ENCODE results near the gene HRH2. TPM values are rescaled to one million over a fixed set of nuclear protein-coding genes. Genes with fewer than 3 reads are reported as not detected.

HRH2 gene
- total and polyA plus RNA-seq, 9 of the 15 experiments (the other 6 are each of a cell fraction or from before 2014, with no cell fraction given) = 0.04 TPM; not detected in 8

DNA sequence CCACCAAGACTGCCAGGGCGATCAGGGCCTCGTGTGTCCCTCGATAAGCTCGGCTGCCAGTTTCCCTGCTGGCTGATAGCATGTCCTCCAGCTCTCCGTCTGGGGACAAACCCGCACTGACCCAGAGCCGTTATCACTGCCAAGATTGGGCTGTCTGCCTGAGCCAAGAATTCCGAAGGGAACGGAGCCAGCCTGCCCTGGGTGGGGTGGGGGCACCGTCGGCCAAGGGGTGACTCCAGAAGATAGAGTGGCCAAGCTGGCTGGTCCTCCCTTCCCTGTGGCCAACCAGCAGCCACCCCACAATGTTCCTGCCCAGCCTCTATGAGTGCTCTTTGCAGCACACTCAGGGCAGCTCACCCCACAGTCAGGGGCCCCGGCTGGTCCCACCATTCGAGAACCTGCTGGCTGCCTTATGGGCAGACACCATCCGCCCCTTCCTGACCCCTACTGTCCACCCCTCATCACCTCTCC, 29.4 kb downstream of the HRH2 start:
- WGBS (ENCODE audit: insufficient coverage, low coverage, missing lambda C conversion rate) = 0% methylated on average over 14 of the region's 14 CpGs
- Histone ChIP-seq H3K36me3 (ENCODE audit: control insufficient read depth, insufficient read depth, low read length) (no peaks in the 10 kb centered on the region), H3K9me1 (ENCODE audit: control insufficient read depth, insufficient read depth, low read length) (peaks cover 4% of the 10 kb centered on the region), H3K4me3 (no peak overlapping the region), H3K9ac (ENCODE audit: insufficient read depth in 1 of 2, low read depth in 2 of 2, low read length in 2 of 2) (no peak overlapping the region), H3K4me2 (ENCODE audit: insufficient read depth, low read length) (no peak overlapping the region), H3K27me3 (ENCODE audit: control insufficient read depth in 2 of 2, insufficient read depth in 2 of 2, low read length in 2 of 2) (peaks cover 31 to 87% of the 10 kb centered on the region in 2 experiments), H2AFZ (ENCODE audit: low read depth, low read length) (no peak overlapping the region), H3K4me1 (replicated peaks in 1 of 2; ENCODE audit: control insufficient read depth in 2 of 2, insufficient read depth in 2 of 2, low read length in 2 of 2) (peaks cover 0 to 10% of the 10 kb centered on the region in 2 experiments; a peak in 2 of 5 replicates), H3K9me3 (replicated peaks; ENCODE audit: control insufficient read depth, insufficient read depth, low read depth, low read length) (no peaks in the 10 kb centered on the region), H4K20me1 (replicated peaks; ENCODE audit: control insufficient read depth, insufficient read depth, low read length) (0 out of 2 replicates have a peak, but pooled peaks cover 12% of the 10 kb centered on the region), H3K27ac (ENCODE audit: extremely low read depth, low read depth, low read length) (no peak overlapping the region), H3K79me2 (ENCODE audit: control insufficient read depth, insufficient read depth, low read length) (no peaks in the 10 kb centered on the region)
- intact Hi-C loops (cut with micrococcal nuclease) (no loop called here), in situ Hi-C loops (cut with MboI) (no loop called here)
- FAIRE-seq = no peak
- POLR2A ChIA-PET = interaction anchor here (0.6 to 0.9 kb wide), 2 partner anchors 31 to 624 kb away, joined by 3 read pairs; no protein-coding TSS in a partner anchor
- DNase-seq (ENCODE audit: extremely low read depth in 1 of 4, low spot score in 3 of 4) = no peak
- no peak for ATAC-seq
- CTCF ChIA-PET (ENCODE audit: low intra/inter-chr PET ratio) = no interaction called here
- no TSS peak for BruUV-seq (replicated peaks)
- TF ChIP-seq TAF1 (IDR thresholded peaks at IDR 0.05; ENCODE audit: control insufficient read depth, extremely low read depth, insufficient read depth, low read length, severe bottlenecking) (no peak), ELF2 (CRISPR knock-in tag; IDR thresholded peaks at IDR 0.05) (no peak), ZNF785 (CRISPR knock-in tag; IDR thresholded peaks at IDR 0.05) (no peak), PTRF (tag; IDR thresholded peaks at IDR 0.05) (no peak), HDAC2 (IDR thresholded peaks at IDR 0.05) (no peak), BRD4 (IDR thresholded peaks at IDR 0.05) (no peak), MAX (CRISPR knock-in tag; IDR thresholded peaks at IDR 0.05) (no peak), THAP12 (CRISPR knock-in tag; IDR thresholded peaks at IDR 0.05) (no peak), ZNF561 (CRISPR knock-in tag; conservative IDR thresholded peaks at IDR 0.05) (no peak), ATF1 (CRISPR knock-in tag; IDR thresholded peaks at IDR 0.05) (no peak), ATF1 (tag; IDR thresholded peaks at IDR 0.05) (no peak)
- TF ChIP-seq, protein P1, sequence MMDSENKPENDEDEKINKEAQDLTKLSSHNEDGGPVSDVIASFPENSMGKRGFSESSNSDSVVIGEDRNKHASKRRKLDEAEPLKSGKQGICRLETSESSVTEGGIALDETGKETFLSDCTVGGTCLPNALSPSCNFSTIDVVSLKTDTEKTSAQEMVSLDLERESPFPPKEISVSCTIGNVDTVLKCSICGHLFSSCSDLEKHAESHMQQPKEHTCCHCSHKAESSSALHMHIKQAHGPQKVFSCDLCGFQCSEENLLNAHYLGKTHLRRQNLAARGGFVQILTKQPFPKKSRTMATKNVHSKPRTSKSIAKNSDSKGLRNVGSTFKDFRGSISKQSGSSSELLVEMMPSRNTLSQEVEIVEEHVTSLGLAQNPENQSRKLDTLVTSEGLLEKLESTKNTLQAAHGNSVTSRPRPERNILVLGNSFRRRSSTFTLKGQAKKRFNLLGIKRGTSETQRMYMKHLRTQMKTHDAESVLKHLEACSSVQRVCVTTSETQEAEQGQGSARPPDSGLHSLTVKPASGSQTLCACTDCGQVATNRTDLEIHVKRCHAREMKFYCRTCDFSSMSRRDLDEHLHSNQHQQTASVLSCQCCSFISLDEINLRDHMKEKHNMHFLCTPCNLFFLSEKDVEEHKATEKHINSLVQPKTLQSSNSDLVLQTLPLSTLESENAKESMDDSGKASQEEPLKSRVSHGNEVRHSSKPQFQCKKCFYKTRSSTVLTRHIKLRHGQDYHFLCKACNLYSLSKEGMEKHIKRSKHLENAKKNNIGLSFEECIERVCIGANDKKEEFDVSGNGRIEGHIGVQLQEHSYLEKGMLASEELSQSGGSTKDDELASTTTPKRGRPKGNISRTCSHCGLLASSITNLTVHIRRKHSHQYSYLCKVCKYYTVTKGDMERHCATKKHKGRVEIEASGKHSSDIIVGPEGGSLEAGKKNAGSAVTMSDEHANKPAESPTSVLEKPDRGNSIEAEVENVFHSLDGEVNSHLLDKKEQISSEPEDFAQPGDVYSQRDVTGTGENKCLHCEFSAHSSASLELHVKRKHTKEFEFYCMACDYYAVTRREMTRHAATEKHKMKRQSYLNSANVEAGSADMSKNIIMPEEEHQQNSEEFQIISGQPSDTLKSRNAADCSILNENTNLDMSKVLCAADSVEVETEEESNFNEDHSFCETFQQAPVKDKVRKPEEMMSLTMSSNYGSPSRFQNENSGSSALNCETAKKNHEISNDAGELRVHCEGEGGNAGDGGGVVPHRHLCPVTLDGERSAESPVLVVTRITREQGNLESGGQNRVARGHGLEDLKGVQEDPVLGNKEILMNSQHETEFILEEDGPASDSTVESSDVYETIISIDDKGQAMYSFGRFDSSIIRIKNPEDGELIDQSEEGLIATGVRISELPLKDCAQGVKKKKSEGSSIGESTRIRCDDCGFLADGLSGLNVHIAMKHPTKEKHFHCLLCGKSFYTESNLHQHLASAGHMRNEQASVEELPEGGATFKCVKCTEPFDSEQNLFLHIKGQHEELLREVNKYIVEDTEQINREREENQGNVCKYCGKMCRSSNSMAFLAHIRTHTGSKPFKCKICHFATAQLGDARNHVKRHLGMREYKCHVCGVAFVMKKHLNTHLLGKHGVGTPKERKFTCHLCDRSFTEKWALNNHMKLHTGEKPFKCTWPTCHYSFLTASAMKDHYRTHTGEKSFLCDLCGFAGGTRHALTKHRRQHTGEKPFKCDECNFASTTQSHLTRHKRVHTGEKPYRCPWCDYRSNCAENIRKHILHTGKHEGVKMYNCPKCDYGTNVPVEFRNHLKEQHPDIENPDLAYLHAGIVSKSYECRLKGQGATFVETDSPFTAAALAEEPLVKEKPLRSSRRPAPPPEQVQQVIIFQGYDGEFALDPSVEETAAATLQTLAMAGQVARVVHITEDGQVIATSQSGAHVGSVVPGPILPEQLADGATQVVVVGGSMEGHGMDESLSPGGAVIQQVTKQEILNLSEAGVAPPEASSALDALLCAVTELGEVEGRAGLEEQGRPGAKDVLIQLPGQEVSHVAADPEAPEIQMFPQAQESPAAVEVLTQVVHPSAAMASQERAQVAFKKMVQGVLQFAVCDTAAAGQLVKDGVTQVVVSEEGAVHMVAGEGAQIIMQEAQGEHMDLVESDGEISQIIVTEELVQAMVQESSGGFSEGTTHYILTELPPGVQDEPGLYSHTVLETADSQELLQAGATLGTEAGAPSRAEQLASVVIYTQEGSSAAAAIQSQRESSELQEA (IDR thresholded peaks at IDR 0.05; ENCODE audit: low read depth) = no peak
